AML-193 (cell line): ENCODE measurements around the gene MDK.

ENCODE experiments used
- DNase-seq, 2 experiments: peaks; one replicate each; lab custom pipeline; 2025; lab: John Stamatoyannopoulos, UW

MDK gene

DNA sequence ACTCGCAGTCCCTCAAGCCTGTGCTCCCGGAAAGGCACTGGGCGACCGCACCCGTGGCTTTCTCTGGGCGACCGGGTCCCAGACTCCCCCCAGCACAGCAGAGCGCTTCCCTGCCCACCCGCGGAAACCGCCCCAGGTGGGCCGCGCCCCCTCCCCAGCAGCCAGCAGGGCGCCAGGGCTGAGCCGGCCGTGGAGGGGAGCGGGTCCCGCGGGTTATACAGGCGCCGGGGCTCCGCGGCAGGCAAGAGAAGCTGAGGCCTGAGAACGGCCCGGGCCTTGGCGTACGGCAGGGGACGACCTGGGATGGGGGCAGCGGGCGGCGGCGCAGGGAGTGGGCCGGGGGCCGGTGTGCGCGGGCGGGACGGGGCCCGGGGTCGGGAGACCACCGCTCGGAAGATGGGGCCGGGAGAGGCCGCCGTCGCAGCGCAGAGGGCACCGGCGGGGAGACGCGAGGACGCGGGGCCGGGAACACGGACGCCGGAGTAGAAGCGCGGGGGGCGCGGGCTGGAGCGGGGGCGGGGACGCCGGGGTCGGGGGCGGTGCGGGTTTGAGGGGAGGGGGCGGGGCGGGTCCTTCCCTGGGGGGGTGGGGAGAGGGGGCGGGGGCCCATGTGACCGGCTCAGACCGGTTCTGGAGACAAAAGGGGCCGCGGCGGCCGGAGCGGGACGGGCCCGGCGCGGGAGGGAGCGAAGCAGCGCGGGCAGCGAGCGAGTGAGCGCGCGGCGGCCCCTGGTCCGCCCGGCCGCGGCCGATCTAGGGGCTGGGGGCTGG is at the start of gene MDK:
TSS of gene MDK (plus strand) at position 622 of the 771 bp plus-strand sequence. CDS start 389 bp downstream, outside the sequence.
- DNase-seq, result no peak

GRCh38 chr11:46332093-46332567 is 49.3 kb upstream of the MDK start:
- DNase-seq, result no peak

GRCh38 chr11:46332568-46333393 is 48.7 kb upstream of the MDK start:
- no peak for DNase-seq

DNA sequence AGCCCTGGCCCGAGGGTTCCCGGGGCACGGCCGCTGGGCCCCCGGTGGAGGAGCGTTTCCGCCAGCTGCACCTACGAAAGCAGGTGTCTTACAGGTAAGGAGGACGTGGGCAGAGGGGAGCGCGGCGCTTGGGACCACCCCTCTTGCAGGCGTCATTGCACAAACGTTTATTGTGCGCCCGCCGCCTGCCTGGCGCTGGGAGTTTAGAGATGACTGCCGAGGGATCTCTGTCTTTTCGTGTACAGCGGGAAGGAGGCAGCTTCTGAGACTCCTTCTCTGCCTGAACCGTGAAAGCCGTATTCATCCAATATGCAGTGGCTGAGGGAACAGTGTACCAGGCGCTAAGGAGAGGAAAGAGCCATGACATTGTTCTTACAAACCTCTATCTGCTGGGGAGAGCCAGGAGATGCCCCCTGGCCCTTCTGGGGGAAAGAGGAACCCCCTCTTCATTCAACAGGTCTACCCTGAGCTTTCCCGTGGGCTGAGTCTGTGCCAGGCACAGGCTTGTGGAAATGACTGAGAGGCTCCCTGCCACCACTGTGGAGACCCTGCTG is 48.0 kb upstream of the MDK start:
- no peak for DNase-seq

GRCh38 chr11:46334211-46334610 is 47.3 kb upstream of the MDK start:
- no peak for DNase-seq

GRCh38 chr11:46335271-46335670 is 46.2 kb upstream of the MDK start:
- no peak for DNase-seq

DNA sequence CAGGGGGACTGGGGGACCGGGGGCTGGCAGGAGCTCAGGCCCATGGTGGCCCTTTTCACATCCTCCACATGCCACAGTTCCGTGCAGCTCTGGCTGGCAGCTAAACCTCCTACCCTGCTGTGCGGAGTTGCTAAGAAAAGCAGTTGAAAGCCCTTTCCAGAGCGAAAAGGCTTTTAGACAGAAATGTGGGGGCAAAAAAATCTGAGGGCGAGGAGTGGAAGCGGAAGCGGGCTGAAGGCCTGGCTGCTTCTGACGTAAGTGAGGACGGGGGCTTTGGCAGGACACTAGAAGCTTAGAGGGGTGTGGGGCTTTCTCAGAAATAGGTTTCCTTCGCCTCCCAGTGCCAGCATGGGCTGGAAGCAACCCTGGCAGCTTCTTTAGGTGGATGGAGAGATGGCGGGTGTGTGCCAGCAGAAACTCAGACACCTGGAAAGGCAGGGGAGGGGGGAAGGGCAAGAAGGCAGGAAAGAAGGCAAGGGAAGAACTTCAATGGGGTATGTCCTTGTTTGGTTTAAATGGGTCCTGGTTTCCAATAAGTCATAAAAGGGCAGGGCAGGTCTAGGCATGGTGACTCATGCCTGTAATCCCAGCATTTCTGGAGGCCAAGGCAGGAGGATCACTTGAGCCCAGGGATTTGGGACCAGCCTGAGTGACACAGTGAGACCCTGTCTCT is 45.4 kb upstream of the MDK start:
- DNase-seq, result no peak

DNA sequence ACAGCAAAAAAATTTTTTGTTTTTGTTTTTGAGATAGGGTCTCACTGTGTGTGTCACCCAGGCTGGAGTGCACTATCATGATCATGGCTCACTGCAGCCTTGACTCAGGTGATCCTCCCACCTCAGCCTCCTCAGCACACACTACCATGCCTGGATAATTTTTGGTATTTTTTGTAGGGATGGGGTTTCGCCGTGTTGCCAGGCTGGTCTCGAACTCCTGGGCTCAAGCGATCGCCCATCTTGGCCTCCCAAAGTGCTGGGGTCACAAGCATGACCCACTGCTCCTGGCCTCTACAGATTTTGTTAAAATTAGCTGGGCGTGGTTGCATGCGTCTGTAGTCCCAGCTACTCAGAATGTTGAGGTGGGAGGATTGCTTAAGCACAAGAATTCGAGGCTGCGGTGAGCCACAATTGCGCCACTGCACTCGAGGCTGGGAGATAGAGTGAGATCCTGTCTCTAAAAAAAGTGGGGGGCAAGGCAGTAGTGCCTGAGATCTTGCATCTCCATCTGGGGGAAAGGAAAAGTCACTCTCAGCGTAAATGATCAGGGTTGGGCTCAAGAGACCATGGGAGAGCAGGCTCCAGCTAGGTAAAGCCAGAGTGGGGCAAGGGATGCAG is 44.8 kb upstream of the MDK start:
- peak; percentile 94 to 96 for DNase-seq

DNA sequence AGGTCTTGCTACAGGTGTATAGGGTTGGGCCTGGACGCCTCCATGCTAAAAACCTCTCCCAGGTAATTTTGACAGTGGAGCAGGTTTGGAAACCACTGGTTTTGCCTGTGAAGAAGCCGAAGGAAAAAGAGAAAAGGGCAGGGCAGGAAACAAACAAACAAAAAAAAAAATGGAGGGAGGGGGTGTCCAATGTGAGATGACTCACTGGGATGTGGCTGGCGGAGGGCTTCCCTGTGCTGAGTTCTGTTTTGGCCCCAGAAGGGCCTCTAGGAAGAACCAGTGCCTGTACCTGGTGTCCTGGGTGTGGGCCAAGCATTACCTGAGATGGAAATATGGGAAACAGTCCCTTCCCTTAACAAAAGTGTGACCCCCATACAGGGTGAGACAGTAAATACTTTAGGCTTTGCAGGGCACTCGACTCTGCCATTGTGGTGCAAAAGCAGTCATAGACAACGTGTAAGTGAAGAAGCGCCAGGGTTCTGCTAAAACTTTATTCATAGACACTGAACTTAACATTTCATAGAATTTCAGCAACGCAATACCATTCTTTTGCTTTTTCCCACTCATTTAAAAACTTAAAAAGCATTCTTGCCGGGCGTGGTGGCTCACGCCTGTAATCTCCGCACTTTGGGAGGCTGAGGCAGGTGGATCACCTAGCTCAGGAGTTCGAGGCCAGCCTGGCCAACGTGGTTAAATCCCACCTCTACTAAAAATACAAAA is 43.7 kb upstream of the MDK start:
- no peak for DNase-seq

DNA sequence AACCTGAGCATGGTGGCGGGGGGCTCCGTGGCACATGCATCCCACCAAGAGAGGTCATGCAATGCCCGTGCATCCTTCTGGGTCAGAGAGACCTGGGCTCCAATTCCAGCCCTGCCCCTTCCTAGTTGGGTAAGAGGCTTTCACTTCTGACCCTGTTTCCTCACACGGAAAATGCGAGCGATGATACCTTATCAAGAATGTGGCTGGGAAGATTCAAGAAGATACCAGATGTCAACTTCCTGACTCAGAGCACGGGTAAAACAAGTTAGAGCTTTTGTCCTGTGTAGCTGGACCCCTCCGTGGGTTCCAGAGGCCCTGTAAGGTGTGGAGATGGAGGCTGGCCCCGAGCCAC is 42.9 kb upstream of the MDK start:
- DNase-seq, result no peak

DNA sequence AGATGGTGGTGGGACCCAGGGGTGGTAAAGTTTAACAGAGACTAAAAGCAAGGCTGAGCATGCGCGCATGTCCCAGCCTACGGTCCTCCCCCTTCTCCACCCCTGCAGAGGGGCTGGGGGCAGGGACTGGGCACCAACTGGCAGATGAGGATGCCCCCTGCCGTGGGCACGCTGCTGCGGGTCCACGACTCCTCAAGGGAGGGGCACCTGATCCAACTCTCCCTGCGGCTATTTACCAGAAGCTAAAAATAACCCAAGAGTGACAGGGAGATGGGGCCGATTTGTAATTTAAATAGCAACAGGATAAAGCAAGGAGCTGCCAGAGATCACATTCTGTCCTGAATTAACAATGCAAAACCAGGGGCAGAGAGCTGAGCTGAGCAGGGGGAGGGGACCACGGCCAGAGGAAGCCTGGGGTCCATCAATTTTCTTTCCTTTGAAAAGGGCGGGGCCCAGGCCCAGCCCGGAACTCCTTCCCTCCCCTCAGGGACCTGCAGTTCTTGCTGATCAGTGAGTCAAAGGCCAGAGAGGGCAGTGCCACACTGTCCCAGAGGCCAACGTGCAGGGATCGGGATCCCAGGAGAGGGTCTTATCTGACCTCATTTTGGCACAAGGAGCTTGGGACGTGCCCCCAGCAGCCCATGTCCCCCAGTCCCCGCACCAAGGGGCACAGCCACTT is 42.3 kb upstream of the MDK start:
- no peak for DNase-seq

GRCh38 chr11:46339816-46340215 is 41.7 kb upstream of the MDK start:
- DNase-seq, result peak; percentile 31 to 38

DNA sequence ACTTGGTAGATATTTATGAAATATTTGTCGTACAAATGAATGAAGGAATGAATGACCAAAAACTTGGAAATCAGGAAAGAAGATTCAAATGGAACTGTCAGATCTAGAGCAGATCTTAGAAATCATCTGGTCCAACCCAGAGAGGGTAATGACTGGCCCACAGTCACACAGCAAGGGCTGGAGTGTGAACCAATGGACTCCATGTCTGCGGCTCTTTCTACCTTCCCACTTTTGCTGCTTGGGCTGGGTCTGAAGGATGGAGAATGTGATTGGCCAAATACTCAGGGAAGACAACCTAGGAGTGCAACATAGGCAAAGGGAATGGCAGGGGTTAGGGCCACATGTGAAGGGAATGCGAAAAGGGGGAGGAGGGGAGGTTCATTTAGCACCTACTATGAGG is 40.0 kb upstream of the MDK start:
- DNase-seq, result no peak

DNA sequence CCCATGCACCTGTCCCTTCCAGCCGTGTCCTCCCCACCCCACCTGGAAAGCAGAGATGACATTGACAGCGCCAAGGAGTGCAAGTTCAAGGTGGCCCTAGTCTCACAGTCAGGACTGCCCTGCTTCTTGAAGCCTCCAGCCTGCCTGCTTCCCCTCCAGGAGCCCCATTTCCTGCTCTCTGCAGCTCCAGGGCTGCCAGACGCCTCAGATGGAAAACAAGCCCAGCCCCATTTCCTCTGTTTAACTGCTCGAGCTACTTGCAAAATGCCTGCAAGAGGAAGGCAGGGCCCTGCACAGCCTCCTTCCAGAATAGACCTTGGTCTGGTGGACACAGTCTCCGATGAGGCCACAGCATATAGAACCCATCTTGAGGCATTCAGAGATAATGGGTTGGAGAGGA is 39.2 kb upstream of the MDK start:
- DNase-seq, result peak; percentile 80 to 87

DNA sequence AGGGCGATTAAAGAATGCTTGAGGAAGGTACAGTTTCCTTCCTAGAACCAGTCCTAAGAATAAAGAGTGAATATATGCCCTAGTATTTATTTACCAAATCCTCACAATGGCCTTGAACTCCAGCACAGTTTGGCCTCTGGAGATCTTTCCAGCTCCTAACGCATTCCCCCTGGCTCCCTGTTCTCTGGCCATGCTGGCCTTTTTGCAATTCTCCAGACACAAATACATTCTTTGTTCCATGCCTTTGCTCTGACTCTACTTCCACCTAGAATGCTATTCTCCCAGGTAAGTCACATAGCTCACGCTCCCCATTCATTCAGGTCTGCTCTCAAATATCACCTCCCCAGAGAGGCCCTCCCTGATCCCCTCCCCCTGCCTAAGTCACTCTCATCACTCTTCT is 37.9 kb upstream of the MDK start:
- DNase-seq, result no peak

DNA sequence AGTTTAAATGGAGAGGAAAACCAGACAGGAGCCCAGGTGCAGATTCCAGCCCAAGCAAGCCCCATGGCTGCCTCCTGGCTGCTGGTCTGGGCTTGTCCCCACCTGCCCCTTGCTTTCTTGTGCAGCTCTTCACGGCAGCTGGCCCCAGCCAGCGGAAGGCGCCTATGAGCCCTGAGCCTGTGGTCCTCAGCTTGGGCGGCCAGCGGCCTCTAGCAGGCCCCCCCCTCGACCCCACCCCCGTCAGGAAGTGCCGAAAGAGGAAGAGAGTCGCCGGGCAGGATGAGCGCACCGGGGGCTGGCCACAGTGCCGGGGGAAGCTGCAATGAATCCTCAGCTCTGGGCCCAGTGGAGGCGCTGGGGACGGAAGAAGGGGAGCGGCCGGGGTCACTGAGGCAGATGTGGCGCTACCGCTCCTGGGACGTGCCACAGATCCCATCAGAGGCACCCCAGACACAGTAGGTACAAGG is 36.3 kb upstream of the MDK start:
- peak; percentile 82 to 87 for DNase-seq

DNA sequence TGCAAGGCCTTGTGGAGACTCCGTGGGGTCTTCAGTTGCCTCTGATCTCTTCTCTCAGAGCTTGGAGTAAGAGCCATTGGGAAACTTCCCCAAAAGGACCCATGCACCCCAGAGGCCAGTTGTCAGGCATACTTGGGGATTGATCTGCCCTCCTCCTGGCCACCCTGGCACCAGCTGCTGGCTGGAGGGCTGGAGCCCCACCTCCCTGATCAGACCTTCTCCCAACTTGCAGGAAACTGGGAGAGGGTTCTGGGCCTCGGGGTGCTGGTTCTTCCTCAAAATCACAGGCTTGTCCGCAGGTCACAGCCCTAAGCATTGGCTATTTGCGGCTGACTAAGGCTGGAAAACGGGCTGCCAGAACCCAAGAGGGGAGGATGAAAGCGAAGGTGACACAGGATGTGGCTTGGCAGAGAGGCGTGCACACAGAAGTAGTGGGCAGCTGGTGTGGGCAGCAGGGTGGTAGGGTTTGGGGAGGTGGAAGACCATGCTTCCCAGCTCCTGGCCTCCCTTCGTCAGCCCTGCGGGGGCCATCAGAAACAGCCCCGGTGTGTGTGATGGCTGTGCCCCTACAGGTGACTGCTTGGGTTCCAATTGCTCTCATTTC is 35.5 kb upstream of the MDK start:
- DNase-seq, result peak; percentile 46 to 60

DNA sequence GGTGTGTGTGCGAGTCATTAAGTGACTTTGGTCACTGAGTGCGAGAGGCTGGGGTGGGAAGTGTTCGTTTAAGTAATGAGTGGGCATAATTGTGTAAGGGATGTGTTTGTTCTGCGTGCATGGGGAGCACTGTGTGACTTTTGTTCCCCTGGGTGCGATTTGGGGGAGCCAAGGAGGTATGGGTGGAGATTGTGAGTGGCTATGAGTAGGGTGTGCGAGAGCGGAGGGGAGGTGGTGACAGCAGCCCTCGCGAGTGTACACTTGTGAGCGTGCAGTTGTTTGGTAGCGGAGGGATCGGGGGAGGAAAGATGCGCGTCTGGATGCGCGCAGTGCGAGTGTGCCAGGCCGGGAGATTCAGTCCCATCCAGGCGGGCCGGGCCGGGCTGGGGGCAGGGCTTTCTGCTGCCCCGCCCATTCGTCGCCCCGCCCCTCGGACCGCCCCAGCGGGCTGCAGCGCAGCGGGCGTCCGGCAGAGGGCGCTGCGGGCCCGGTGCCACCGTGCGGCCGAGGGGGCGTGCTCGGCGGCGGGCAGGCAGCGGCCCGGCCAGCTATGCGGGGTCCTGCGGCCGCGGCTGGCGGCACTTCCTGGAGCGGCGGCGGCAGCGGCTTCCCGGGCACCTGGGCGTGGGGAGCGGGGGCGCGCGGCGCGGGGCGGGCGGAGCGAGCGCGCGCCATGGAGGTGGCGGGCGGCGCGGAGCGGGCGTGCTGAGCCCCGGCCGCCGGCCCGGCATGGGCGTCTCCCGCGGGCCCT is 34.4 kb upstream of the MDK start, which contains the start of gene DGKZ:
TSS of gene DGKZ (plus strand) at position 578 of the 751 bp plus-strand sequence. CDS start 197 bp downstream, outside the sequence.
- peak; percentile 71 to 88 for DNase-seq

DNA sequence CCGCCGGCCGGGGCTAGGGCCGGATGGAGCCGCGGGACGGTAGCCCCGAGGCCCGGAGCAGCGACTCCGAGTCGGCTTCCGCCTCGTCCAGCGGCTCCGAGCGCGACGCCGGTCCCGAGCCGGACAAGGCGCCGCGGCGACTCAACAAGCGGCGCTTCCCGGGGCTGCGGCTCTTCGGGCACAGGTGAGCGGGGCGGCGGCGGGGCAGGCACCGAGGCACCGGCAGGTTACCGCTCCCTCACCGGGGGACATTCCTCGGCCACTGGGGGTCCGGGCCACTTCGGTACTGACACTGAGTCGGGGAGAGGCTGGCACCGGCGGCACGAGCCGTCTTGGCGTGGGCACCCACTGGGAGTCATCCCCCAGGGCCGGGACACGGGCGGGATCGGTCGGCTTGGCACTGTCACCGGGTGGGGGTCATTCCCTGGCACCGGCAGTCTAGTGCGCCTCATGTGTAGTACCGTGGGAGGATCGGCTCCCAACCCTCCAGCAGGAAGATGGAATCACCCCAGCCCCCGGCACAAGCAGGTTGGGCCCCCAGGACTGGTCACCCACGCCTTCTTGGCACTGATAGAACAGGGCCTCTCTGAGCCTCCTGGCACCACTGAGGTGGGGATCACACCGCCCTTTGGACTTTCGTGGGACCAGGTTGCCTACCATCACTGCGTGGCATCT is 33.7 kb upstream of the MDK start:
- no peak for DNase-seq
